Measurements from ENCODE around the gene LATS2.

The LATS2 gene

DNA sequence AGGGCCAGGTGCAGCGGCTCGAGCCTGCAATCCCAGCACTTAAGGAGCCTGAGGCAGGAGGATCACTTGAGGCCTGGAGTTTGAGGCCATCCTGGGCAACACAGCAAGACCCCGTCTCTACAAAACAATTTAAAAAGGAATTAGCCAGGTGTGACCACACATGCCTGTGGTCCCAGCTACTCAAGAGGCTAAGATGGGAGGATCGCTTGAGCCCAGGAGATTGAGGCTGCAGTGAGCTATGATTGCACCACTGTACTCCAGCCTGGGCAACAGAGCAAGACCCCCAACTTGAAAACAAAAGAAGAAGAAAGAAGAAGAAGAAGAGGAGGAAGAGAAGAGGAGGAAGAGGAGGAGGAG is 47.7 kb downstream of the LATS2 start:
- DNase-seq = no peak

DNA sequence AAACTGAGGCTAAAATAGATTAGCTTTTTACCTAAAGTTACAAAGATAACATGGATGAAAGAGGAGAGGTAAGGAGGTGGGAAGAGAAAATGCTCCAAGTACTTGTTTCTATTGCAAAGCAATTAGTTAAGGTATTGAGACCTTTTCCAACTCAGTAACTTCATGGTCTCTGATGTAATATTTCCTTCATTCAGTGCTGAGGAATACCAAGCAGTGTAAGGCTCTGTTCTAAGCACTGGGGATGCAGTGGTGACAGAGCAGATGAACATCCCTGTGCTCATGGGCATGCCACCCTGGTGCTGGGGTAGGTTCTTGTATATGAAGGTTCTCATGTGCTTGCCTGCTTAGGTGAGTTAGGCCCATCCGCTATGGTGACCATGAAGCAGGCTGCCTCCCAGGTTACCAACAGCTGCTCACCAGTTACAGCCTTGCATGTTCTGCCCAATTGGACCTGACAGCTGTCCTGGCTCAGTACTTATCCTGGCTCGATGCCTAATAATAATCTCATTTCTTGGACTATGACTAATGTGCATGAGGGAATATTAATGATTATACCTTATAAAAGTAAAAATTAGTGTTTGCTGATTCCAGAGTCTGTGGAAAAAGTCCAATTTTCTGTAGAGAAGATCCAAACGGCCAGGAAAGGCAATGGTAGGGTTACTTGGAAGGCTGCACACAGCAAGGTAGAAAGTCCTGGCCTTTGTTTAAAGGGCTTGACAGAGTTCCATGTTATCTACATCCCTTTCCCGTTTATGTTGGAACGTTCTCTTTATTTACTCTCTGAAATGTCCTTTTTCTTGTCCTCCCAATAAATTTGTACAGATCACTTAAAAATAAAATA is 48.3 kb downstream of the LATS2 start:
- no peak for DNase-seq

DNA sequence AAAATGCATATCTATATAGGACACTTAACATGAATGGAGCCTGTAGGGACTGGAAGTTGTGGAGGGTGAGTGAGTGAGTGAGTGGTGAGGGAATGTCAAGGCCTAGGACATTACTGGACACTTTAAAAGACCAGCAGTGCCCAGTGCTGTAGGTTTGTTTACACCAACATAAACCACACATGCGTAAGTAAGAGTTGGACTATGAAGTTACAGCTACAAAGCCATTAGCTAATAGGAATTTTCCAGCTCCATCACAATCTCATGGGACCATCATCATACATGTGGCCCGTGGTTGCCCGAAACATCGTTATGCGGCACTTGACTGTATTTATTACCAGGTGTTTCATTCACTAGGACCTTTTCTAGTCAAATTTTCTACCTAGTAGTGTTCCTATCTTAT is 49.2 kb downstream of the LATS2 start:
- DNase-seq = no peak

DNA sequence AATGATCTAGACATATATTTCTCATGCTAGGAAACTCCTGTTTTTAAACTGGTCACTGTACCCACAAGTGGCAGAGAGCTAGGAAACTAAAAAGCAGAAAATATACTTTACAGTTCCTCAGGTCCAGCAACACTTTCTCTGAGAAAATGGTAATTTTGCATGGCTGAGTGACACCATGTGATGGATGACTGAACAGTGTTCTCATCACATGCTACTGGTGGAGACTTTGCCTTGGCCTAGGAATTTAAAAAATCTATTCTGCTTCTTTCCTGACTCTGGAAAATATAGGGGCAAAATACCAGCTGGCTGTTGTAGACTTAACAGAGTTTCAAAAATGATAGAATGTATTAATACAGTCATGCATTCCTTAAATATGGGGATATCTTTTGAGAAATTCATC is 50.0 kb downstream of the LATS2 start:
- DNase-seq = no peak

- no peak for DNase-seq
Measured at GRCh38 chr13:21010621-21011020, 50.8 kb downstream of the LATS2 start.

DNA sequence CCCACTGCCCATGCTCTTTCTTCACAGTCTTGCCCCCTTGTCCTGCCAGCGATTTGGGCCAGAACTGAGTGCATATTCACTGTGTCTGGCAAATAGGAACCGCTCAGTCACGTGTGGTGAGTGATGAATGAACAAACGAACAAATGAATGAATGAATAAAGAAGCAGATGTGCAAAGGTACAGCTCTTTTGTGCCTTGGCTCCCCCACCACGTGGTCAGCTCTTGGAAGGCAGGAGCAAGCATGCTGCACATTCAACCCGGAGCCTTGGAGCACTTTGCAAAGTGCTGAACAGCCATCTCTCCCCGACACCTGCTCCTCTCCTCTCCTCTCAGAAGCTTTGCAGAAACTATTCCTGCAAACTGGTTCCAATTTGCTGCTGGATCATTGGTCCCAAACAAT is 52.4 kb downstream of the LATS2 start:
- DNase-seq = no peak

GRCh38 chr13:21008026-21008425 is 53.4 kb downstream of the LATS2 start:
- no peak for DNase-seq

DNA sequence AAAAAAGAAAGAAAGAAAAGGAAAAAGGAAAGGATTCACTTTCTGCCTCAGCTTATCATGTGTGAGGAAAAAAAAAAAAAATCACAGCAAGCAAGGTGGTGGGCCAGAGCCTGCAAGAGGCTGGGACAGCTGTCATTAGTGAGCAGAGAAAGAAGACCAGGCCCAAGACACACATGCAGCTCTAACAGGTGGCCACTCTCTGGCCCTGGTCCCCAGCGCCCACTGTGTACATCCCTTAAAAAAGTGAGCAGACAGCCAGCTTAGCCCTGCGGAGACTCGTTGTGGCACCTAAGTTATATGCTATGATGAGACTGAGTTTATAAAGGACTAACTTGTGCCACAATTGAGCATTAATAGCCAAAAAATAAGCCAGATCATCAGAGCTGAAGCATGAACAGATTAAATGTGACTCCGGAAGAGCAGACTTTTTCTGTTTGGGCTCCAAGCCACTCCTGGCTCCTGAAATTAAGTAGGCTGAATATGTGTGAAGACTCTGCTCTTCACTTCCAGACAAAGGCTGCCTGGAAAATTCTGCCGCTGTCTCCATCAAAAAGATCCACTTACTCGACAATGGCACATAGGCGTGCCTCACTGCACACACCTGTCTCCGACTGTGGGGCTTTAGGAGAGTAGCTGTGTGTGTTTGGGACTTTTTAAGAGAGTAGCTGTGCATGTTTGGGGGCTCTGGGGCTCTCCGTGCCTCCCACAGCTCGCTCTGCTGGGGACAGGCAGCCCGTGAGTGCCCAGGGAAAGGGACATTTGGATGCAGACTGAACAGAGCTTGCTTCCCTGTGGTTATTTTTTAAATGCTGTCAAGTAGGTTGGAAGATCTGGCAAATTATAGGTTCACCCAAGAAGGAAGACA is 55.0 kb downstream of the LATS2 start:
- no peak for DNase-seq

GRCh38 chr13:21005193-21005592 is 56.2 kb downstream of the LATS2 start:
- DNase-seq = no peak

DNA sequence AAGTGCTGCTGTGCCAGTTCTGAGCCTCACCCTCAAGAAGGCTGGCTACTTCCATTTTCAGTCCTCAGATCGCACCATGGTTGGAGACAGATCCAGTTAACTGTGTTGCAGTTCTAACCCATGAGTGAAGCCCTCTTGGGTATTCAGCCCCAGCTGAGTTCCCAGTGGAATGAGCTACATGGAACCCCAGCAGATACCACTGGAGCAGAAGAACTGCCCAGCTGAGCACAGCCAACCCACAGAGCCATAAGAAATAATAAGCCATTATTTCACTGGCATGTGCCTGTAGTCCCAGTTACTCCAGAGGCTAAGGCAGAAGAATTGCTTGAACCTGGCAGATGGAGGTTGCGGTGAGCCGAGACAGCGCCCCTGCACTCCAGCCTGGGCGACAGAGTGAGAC is 59.9 kb downstream of the LATS2 start:
- DNase-seq = no peak

DNA sequence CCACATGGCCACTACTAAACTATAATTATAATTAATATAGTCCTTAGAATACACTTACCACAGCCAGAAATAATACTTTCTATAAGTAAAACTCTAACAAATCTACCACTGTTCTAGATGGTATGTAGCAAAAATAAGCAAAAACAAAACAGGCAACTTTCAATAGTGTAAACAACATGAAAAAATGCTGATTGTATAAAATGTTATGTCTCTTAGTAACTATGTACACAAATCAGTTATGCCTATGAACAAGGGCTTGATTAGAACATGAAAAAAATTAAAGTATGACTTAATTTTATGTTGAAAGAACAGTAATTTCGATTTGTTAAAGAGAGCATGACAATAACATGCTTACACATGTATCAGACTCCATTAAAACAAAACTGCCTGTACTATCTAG is 60.7 kb downstream of the LATS2 start:
- DNase-seq = no peak

GRCh38 chr13:20998649-20999415 is 62.6 kb downstream of the LATS2 start:
- DNase-seq = no peak

DNA sequence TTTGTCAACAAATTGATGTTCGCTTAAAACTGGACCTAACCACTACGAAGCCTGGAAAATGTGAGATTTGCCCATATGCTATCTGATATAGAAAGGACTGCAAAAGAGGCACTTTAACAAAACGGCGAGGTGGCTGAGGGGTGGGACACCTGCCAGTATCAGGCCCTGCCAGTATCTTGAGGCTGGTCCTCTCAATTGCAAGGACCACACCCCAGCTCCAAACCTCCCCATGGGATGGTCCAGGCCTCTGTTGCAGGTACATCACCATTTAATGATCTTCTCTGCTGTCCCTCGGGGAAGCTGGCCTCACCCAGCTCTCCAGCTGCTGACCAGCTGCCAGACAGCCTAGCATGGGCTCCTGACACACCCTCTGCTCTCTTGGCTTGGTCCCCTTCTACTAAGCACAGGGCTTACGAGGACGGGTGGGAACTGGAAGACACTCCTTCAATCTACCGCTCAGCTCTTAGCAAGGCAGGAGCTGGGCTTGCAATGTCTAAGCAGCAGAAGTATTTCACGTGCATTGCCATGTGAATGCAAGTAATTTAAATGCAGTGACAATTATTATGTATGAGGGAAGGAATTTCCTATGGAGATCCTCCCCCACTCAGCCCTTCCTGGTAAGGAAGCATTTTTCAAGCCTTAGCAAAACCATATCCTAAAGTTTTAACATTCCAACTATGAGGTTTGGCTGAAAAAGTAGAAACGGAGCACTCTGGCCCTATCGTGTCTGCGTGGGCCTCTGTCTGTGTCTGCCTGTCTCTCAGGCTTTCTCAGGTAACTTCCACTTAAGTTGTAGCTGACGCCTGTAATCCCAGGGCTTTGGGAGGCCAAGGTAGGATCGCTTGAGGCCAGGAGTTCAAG is 63.9 kb downstream of the LATS2 start:
- no peak for DNase-seq

GRCh38 chr13:20995245-20995838 is 66.0 kb downstream of the LATS2 start:
- DNase-seq = no peak

- no peak for DNase-seq
Measured at GRCh38 chr13:20994441-20994821, 67.0 kb downstream of the LATS2 start.

GRCh38 chr13:20993661-20994440 is 67.5 kb downstream of the LATS2 start:
- no peak for DNase-seq

DNA sequence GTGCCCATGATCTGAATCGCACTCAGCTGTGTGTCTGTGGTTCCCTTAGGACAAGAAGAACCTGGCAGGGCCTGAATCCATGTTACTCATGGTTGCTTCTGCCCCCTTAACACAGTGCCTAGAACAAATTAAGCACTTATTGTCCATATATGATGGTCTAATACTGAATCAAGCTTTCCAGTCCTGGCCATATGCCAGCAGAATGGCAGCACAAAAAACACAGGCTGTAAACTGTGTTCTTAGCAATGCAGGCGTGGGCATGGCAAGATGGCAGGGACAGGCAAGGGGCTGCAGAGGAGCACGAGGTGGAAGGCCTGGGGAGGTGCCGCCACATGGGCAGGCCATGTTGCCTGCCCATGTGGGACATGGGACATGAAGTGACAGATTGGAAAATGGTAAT is 68.2 kb downstream of the LATS2 start:
- DNase-seq = no peak

DNA sequence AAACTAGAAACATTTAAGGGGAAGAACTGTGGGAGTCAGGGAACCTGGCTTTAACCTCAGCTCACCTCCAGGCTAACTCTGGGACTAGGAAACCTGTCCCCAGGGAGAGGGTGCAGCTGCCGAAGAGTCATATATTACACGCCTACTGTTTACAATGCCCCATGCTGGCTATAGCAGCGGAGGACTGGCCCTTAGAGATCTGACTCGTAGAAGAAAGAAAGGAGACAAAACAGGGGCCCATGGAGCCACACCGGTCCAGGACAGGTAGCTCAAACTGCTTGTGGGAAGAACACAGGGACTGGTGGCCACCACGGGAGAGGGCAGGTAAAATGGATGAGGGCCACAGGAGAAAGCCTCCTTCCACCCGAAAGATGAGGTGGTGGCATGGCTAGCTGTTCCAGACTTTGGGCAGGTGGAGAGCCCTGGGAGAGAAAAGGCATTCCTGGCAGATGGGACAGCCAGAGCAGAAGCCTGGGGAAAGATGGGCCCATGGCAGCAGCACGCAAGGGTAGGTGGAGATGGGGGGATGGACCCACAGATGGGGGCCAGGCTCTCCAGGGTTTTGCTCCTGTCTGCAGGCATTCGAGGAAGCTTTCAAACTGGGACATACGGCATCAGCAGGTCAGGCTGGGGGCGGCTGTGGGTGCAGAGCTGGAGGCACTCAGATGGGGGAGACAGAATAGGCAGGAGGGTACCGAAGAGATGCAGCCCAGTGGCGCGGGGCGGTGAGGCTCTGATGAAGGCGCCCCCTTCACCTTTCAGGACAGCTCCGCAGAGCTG is 69.5 kb downstream of the LATS2 start:
- DNase-seq = no peak

GRCh38 chr13:20990910-20991525 is 70.4 kb downstream of the LATS2 start:
- DNase-seq = no peak
